Natural killer cell treated with Interleukin-12 subunit alpha and Interleukin-12 subunit beta and Interleukin-15 and Interleukin-18, amount 100 ng/mL, for 72 hours (primary cell): ENCODE results near the gene OPTN. TPM values are rescaled to one million over a fixed set of nuclear protein-coding genes. Genes with fewer than 3 reads are reported as not detected.
"Not testable (repeated sequence)": the region's sequence is repeated elsewhere in the genome, so short reads cannot be mapped to it uniquely, and the experiment has no call there.

Experiments
- ATAC-seq, 2 donors: fragments of 150-1000 bp; cut with Tn5 transposase in 1 of 2; sonication (Bioruptor Pico), chemical (Tn5 transposase) in 1 of 2; 2 replicates each; pipeline ENCODE4 v1.10.0; 2021
- DNase-seq: peaks from one replicate; pipeline ENCODE4 v3.0.0; 2022; ENCODE audit warnings: low spot score
- H3K27ac Mint-ChIP-seq, 2 donors: 1 replicate in 1 of 2; 2 replicates in 1 of 2; pipeline ENCODE4 v1.8.0; 2022; ENCODE audit warnings: mixed read lengths in 2 of 2, mild to moderate bottlenecking in 1 of 2, moderate library complexity in 1 of 2
- H3K27me3 Mint-ChIP-seq, 2 donors: 1 replicate in 1 of 2; 2 replicates in 1 of 2; pipeline ENCODE4 v1.8.0; 2022; ENCODE audit warnings: mixed read lengths in 2 of 2
- H3K36me3 Mint-ChIP-seq: one replicate; pipeline ENCODE4 v1.8.0; 2022; ENCODE audit warnings: mixed read lengths
- H3K4me1 Mint-ChIP-seq, 2 donors: 1 replicate in 1 of 2; 2 replicates in 1 of 2; pipeline ENCODE4 v1.8.0; 2022; ENCODE audit warnings: low read depth in 2 of 2, mixed read lengths in 2 of 2, mild to moderate bottlenecking in 1 of 2
- H3K4me3 Mint-ChIP-seq: one replicate; pipeline ENCODE4 v1.8.0; 2022; ENCODE audit warnings: mixed read lengths
- H3K9me3 Mint-ChIP-seq: 2 replicates; pipeline ENCODE4 v1.8.0; 2022; ENCODE audit warnings: mixed read lengths
- total RNA-seq, 2 donors: library from RNA; stranded (reverse); gene quantifications; one replicate each; pipeline ENCODE4 v1.2.3, GENCODE V29; 2022

Gene OPTN
- total RNA-seq, 2 donors from 2014 or later: 56.1 to 89.6 TPM

DNA sequence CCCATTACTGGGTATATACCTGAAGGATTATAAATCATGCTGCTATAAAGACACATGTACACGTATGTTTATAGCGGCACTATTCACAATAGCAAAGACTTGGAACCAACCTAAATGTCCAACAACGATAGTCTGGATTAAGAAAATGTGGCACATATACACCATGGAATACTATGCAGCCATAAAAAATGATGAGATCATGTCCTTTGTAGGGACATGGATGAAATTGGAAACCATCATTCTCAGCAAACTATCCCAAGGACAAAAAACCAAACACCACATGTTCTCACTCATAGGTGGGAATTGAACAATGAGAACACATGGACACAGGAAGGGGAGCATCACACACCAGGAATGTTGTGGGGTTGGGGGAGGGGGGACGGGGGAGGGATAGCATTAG is 55.9 kb downstream of the OPTN start:
- not testable (repeated sequence) for H3K4me3 Mint-ChIP-seq, H3K27ac Mint-ChIP-seq

DNA sequence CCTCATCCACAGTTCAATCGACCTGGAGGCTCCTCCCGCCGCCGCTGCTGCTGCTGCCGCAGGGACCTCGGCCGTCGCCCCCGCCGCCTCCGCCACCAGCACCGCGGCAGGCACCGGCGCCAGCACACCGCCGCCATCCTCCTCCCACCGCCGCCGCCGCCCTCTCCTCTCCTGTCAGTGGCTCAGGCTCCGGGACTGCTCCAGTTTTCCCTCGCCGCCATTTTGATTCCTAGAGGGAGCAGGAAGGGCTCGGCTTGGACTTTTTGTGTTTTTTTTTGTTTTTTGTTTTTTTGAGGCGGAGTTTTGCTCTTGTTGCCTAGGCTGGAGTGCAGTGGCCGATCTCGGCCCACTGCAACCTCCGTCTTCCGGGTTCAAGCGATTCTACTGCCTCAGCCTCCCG is 58.4 kb downstream of the OPTN start:
- DNase-seq (no peak), ATAC-seq (no peak)
- H3K27me3 Mint-ChIP-seq: peaks cover 0 to 2% of the 10 kb centered on the region in 2 donors
- peaks cover 17 to 26% of the 10 kb centered on the region in 2 donors for H3K4me1 Mint-ChIP-seq
- H3K4me3 Mint-ChIP-seq: peak overlapping the region; percentile 76
- peak overlapping the region; percentile 27 to 41 for H3K27ac Mint-ChIP-seq
- peaks cover 11% of the 10 kb centered on the region for H3K36me3 Mint-ChIP-seq
- H3K9me3 Mint-ChIP-seq: no peaks in the 10 kb centered on the region

More for the DNA sequence above, 55.9 kb downstream of the OPTN start:
- DNase-seq, ATAC-seq, H3K36me3 Mint-ChIP-seq, H3K9me3 Mint-ChIP-seq, H3K27me3 Mint-ChIP-seq: not testable (repeated sequence)
- H3K4me1 Mint-ChIP-seq: peaks cover 3 to 12% of the 10 kb centered on the region in 2 donors

DNA sequence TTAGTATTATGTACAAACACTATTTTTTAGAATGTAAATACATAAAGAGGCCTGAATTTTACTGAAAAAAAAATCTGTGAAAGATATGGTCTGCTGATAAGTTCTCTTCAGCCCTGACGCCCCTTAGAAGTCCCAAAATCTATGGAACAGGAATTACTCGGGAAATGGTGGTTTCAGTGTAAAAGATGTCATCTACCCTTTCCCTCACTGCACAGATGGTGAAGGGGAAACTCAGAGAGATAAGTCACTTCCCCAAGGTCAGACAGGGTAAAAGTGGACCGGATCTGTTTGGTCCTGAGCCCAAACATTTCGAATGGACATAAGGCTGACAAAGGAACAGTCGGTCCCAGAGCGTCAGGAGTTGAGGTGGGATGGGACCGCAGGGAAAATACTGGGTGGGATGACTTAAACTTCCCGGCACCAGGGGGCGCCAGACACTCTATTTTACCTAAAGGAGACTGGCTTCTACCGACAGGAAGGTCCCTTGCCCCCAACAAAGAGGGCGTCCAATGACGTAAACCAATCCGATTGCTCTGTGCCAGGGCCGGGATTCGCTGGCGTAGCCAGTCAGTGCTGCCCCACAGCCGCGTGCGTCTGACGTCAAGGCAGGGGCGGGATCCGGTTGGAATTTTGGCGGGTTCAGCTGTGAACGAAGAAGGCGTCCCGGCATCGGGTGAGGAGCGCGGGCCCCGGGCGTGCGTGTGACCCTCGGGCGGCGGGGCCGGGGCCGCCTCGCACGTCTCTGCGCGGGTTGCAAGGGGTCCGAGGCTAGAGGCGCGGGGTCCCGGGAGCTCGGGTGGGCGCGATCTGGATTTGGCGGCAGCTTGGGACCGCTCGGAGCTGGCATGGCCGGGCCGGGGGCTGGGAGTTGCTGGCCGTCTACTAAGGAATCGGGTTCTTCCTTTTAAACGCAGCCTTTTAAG is 61.2 kb downstream of the OPTN start, which contains the start of gene MCM10:
TSS of gene MCM10 (plus strand) at position 625 of the 923 bp plus-strand sequence. CDS start 2,645 bp downstream, outside the sequence.
- Mint-ChIP-seq H3K4me3 (peak within 1 kb of the TSS; percentile 93), H3K4me1 (peaks cover 17 to 26% of the 10 kb centered on the region in 2 donors), H3K9me3 (no peaks in the 10 kb centered on the region), H3K27ac (peak within 1 kb of the TSS; percentile 62 to 84), H3K36me3 (peaks cover 12% of the 10 kb centered on the region), H3K27me3 (peaks cover 0 to 2% of the 10 kb centered on the region in 2 donors)
- ATAC-seq: peak; percentile 100
- peak; percentile 98 for DNase-seq

DNA sequence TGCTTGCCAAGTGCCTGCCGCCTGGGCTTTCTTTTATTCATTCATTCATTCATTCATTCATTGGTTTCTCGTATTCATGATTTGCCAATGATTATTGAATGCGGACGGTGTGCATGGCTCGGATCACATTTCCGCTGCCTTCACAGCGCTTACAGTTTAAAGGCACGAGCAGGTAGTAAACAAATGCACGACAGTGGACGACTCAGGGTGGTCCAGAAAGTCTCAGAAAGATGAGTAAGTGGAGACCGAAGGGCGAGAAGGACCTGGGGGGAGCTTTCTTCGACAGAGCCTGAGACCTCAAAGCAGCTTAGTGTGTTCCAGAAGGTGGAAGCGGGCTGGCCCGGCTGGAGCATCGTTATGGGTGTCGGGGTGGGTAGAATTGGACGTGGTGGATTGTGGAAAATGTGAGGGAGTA is 61.9 kb downstream of the OPTN start:
- DNase-seq (no peak), ATAC-seq (peak in 1 of 2 donors; percentile 29)
- H3K9me3 Mint-ChIP-seq: no peaks in the 10 kb centered on the region
- H3K27me3 Mint-ChIP-seq: peaks cover 0 to 2% of the 10 kb centered on the region in 2 donors
- H3K4me1 Mint-ChIP-seq: peaks cover 17 to 26% of the 10 kb centered on the region in 2 donors
- H3K27ac Mint-ChIP-seq: peak overlapping the region; percentile 2 to 84
- H3K36me3 Mint-ChIP-seq: peaks cover 12% of the 10 kb centered on the region
- H3K4me3 Mint-ChIP-seq: peak overlapping the region; percentile 93

DNA sequence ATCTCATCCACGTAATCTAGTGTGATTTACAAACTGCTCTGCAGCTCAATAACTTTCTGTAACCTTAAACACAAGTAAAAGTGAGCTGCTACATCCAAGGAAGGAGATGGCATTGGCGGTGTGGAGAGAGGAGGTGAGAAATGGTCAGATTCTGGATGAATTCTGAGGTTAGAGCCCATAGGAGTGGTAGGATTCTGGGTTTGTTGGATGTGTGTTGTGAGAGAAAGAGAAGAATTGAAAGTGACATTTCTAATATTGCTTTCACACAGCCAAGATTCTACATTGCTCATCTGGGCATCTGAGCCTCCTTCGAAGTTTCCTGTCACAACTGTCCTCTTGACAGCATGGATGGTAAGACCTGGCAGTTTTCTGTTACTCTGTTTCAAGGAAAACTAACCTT is 63.9 kb downstream of the OPTN start:
- no peak for DNase-seq
- no peaks in the 10 kb centered on the region for H3K9me3 Mint-ChIP-seq
- no peak for ATAC-seq
- H3K27me3 Mint-ChIP-seq: no peaks in the 10 kb centered on the region
- H3K36me3 Mint-ChIP-seq: peaks cover 12% of the 10 kb centered on the region
- no peak overlapping the region for H3K4me3 Mint-ChIP-seq
- peaks cover 17 to 26% of the 10 kb centered on the region in 2 donors for H3K4me1 Mint-ChIP-seq
- no peak overlapping the region for H3K27ac Mint-ChIP-seq

DNA sequence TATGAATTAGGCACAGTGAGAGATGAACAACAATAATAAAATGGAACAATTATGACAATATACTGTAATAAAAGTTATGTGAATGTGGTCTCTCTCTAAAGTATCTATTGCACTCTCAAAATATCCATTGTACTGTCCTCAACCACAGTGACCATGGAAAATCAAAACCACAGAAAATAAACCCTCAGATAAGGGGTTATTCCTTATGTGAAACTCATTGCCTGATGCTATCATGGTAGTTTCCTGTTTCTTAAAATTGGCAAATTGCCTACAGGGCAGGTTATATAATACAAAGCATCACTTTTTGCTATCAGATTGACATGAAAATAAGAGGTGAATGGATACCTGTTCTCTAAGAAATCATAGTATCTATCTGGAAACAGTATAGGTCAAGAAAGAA is 65.2 kb downstream of the OPTN start:
- Mint-ChIP-seq H3K27ac (no peak overlapping the region), H3K27me3 (no peaks in the 10 kb centered on the region), H3K4me1 (peaks cover 17 to 19% of the 10 kb centered on the region in 2 donors), H3K36me3 (peaks cover 12% of the 10 kb centered on the region), H3K9me3 (no peaks in the 10 kb centered on the region), H3K4me3 (no peak overlapping the region)
- ATAC-seq: no peak
- DNase-seq: no peak

DNA sequence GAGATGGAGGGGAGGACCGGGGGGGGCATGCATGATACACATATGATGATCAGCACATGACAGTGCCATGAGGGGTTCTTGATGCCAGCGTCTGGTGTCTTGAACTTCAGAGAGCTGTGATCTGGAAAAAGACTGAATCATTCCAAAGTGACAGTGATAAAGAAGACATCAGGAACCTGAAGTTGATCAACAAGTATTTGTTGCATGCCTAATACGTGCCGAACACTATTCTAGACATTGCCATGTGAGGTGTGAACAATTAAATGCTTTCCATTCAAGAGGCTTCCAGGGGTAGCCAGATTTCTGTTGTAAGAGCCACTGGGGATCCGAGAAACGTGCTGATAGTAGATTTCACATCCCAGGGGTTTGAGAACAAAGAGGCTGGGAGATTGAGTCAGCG is 67.6 kb downstream of the OPTN start:
- H3K36me3 Mint-ChIP-seq: peaks cover 6% of the 10 kb centered on the region
- H3K9me3 Mint-ChIP-seq: no peaks in the 10 kb centered on the region
- no peaks in the 10 kb centered on the region for H3K27me3 Mint-ChIP-seq
- no peak for ATAC-seq
- DNase-seq: no peak
- no peak overlapping the region for H3K27ac Mint-ChIP-seq
- H3K4me1 Mint-ChIP-seq: peaks cover 0 to under 1% of the 10 kb centered on the region in 2 donors
- H3K4me3 Mint-ChIP-seq: no peak overlapping the region

DNA sequence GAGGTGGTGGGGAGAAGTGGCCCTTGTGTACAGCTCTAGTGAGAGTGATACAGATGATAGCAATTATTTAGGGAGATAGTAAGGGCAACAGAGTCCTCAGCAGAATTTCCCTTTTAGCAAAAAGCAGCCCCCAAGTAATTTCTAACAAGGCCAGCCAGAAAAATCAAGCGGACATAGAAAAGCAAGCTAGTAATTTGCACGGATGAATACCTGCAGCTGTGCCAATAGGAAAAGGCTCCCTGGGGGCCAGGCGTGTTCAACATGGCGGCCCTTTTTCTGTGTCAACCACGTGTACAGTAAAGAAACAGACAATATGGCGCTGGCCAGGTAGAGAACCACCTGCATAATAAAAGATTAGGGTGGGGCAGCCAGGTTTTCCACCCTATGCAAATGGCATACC is 68.8 kb downstream of the OPTN start:
- Mint-ChIP-seq H3K27me3 (no peaks in the 10 kb centered on the region), H3K4me1 (no peaks in the 10 kb centered on the region), H3K27ac (no peak overlapping the region), H3K9me3 (no peaks in the 10 kb centered on the region), H3K4me3 (no peak overlapping the region), H3K36me3 (peaks cover 10% of the 10 kb centered on the region)
- ATAC-seq (no peak), DNase-seq (no peak)

DNA sequence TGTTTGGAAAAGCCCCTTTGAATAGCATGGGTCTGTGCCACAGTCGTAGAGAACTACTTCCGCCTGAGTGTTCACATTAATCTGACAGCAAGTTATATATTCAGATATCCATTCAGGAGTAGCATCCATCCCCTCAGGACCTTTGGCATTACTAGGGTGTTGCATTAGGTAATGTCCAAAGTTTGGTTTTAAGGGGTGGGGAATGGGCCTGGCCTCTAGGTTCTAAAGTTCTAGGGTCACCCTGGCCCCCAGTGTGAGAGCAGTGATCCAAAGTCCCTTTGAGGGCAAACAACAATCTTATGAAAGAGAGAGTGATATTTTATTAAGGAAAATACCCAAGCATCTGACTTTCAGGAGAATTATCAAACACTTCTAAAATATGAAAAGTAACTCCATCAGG is 73.7 kb downstream of the OPTN start:
- no peaks in the 10 kb centered on the region for H3K27me3 Mint-ChIP-seq

DNA sequence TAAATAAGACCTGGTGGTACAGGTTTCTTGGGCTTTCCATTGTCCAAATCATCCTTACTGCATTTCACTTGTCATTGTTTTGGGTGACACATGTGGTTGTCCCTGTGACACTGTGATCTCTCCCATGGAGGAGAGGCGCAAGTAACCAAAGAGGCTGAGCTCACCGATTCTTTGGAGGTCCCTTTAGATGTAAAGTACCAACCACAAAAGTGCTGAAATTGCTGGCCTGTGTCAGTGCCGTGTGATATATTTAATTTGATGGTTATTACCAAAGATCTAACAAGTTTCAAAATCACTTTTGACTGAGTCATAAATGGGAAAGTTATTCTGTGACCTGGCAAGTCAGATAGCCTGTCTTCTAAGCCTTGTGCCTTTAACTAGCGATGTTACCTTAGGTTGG is 80.8 kb downstream of the OPTN start:
- Mint-ChIP-seq H3K4me1 (no peaks in the 10 kb centered on the region), H3K27ac (no peak overlapping the region), H3K36me3 (peaks cover 12% of the 10 kb centered on the region), H3K27me3 (no peaks in the 10 kb centered on the region), H3K9me3 (no peaks in the 10 kb centered on the region), H3K4me3 (no peak overlapping the region)
- ATAC-seq: peak in 1 of 2 donors; percentile 91
- no peak for DNase-seq

More for the DNA sequence above, 73.7 kb downstream of the OPTN start:
- H3K9me3 Mint-ChIP-seq: no peaks in the 10 kb centered on the region
- DNase-seq (no peak), ATAC-seq (no peak)
- H3K27ac Mint-ChIP-seq: no peak overlapping the region
- H3K36me3 Mint-ChIP-seq: peaks cover 8% of the 10 kb centered on the region
- H3K4me3 Mint-ChIP-seq: no peak overlapping the region
- H3K4me1 Mint-ChIP-seq: no peaks in the 10 kb centered on the region

DNA sequence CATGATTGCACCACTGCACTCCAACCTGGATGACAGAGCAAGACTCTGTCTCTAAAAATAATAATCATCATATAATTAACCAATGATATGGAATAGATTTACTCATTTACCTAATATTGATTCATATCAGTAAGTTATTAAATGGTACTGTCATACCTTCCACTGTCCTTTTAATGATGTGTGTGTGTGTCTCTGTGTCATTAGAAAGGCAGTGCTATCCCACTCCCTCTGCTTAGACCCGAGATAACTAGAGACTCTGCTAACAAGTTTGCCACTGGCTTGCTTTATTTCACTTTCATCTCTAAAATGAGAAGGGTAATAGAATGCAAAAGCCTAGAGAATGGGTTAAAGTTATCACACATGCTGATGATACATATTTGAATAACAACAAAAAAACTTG is 82.5 kb downstream of the OPTN start:
- DNase-seq (no peak), ATAC-seq (no peak)
- Mint-ChIP-seq H3K4me1 (no peaks in the 10 kb centered on the region), H3K4me3 (no peak overlapping the region), H3K36me3 (peaks cover 25% of the 10 kb centered on the region), H3K27ac (no peak overlapping the region), H3K27me3 (no peaks in the 10 kb centered on the region), H3K9me3 (no peaks in the 10 kb centered on the region)

DNA sequence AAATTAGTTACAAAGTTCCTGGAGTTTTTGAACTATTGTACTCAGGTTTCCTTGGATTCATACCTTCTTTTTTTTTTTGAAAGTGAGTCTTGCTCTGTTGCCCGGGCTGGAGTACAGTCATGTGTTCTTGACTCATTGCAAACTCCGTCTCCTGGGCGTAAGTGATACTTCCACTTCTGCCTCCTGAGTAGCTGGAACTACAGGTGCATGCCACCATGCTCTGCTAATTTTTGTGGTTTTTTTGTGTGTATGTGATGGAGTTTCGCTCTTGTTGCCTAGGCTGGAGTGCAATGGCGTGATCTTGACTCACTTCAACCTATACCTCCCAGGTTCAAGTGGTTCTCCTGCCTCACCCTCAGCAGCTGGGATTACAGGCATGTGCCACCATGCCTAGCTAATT is 83.7 kb downstream of the OPTN start:
- H3K27me3 Mint-ChIP-seq: no peaks in the 10 kb centered on the region
- peaks cover 21% of the 10 kb centered on the region for H3K36me3 Mint-ChIP-seq
- DNase-seq (no peak), ATAC-seq (no peak)
- no peaks in the 10 kb centered on the region for H3K9me3 Mint-ChIP-seq
- no peak overlapping the region for H3K27ac Mint-ChIP-seq
- H3K4me3 Mint-ChIP-seq: no peak overlapping the region
- no peaks in the 10 kb centered on the region for H3K4me1 Mint-ChIP-seq

DNA sequence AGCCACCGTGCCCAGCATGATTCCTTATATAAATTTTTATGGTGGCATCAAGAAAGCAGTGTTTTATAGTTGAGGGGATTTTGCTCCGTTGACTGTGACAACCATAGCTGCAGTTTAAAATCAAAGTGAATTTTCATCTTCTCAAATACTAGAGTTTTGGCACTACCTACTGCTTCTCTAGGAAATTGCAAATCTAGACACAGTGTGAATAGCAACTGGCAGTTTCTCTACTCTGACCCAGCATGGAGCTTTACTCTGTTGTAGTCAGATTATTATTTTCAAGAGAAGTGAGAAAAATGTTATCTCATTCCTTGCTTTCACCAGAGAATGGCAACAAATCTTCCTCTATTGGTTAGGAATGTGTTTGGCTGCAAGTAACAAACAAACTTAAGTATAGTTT is 84.3 kb downstream of the OPTN start:
- no peaks in the 10 kb centered on the region for H3K27me3 Mint-ChIP-seq
- H3K36me3 Mint-ChIP-seq: peaks cover 16% of the 10 kb centered on the region
- no peak for ATAC-seq
- H3K4me3 Mint-ChIP-seq: no peak overlapping the region
- H3K9me3 Mint-ChIP-seq: no peaks in the 10 kb centered on the region
- no peak overlapping the region for H3K27ac Mint-ChIP-seq
- no peaks in the 10 kb centered on the region for H3K4me1 Mint-ChIP-seq
- no peak for DNase-seq

DNA sequence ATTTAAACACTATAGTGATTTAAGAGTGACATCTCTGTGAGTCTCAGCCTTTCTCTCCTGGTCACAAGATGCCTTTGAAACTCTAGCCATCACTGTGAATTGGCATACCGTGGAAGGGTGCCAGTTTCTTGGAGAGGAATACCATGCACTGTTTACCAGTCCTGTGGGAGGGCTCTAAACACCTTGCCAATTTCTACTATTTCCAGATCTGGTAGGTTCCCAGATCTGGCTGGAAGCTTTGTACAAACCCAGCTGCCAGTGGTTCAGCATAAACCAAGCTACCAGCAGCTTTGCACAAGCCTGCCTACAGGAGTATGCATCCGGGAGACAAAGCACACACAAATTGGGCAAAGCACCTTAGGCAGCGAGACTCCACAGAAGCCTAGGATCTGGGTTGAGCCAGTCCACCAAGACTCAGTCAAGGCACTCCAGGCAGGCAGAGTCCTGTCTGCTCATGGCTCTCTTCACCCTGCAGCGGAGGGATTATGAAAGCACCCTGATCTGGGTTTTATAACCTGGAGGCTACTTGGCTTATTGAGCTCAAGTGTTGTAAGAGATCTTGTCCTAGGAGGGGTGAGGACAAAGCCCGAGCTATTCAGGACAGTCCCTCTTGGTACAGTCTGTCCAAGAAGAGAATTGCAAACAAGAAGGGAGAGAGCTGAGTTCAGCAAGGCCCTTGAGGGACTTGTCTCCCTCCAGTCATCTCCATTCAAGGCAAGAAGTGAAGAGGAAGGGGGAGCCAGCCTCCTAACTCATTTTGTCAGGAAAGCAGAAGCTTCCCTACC is 85.0 kb downstream of the OPTN start:
- Mint-ChIP-seq H3K9me3 (no peaks in the 10 kb centered on the region), H3K27me3 (no peaks in the 10 kb centered on the region), H3K4me1 (no peaks in the 10 kb centered on the region), H3K36me3 (peaks cover 16% of the 10 kb centered on the region), H3K4me3 (no peak overlapping the region), H3K27ac (no peak overlapping the region)
- DNase-seq: no peak
- ATAC-seq: peak in 1 of 2 donors; percentile 24
